Renal cortical epithelial cell (primary cell): ENCODE measurements around the gene KRT86. TPM values are rescaled to one million over a fixed set of nuclear protein-coding genes. Genes with fewer than 3 reads are reported as not detected.
A peak's percentile ranks its signal among the peaks of the same experiment; 100 is the strongest.

Experiments used
- DNase-seq: peaks from one replicate; pipeline ENCODE4 v3.0.0-alpha.2; 2011; ENCODE audit warnings: low read depth
- total RNA-seq: library from RNA; depleted of rRNA; stranded (reverse); fragments of >200 nt; gene quantifications from 2 replicates; pipeline ENCODE4 v1.2.3, GENCODE V29; 2014

KRT86 gene
- total RNA-seq, result 0.05 and 2.4 TPM in 2 replicates

GRCh38 chr12:52274521-52275120 lies at the start of gene KRT86:
Gene KRT86 (plus strand): TSS chr12:52274645. CDS start chr12:52301917, 27,272 bp downstream.
- no peak for DNase-seq

GRCh38 chr12:52225752-52226151 lies 48.7 kb upstream of the KRT86 start:
- no peak for DNase-seq

GRCh38 chr12:52226446-52226845 lies 48.0 kb upstream of the KRT86 start:
- DNase-seq, result no peak

GRCh38 chr12:52227606-52228166 lies 46.8 kb upstream of the KRT86 start:
- no peak for DNase-seq

- no peak for DNase-seq
Observed at GRCh38 chr12:52228366-52228765, 46.1 kb upstream of the KRT86 start.

GRCh38 chr12:52228931-52229330 lies 45.5 kb upstream of the KRT86 start:
- DNase-seq, result no peak

- DNase-seq, result no peak
Observed at GRCh38 chr12:52229836-52230343, 44.6 kb upstream of the KRT86 start.

GRCh38 chr12:52230364-52231281 lies 43.8 kb upstream of the KRT86 start:
- DNase-seq, result no peak

GRCh38 chr12:52231305-52232202 lies 42.9 kb upstream of the KRT86 start:
- DNase-seq, result peak; percentile 32

GRCh38 chr12:52232203-52232673 lies 42.2 kb upstream of the KRT86 start:
- DNase-seq, result no peak

- DNase-seq, result no peak
Observed at GRCh38 chr12:52232674-52233461, 41.6 kb upstream of the KRT86 start, which contains the start of gene KRT7. Gene KRT7 (plus strand): TSS chr12:52233243. CDS start chr12:52233297, 54 bp downstream.

GRCh38 chr12:52233462-52234207 lies 40.8 kb upstream of the KRT86 start:
- DNase-seq, result no peak

- DNase-seq, result no peak
Observed at GRCh38 chr12:52234223-52234810, 40.1 kb upstream of the KRT86 start.

- no peak for DNase-seq
Observed at GRCh38 chr12:52235001-52235764, 39.3 kb upstream of the KRT86 start.

GRCh38 chr12:52235822-52236361 lies 38.6 kb upstream of the KRT86 start:
- no peak for DNase-seq

GRCh38 chr12:52236386-52237050 lies 37.9 kb upstream of the KRT86 start:
- no peak for DNase-seq

GRCh38 chr12:52238207-52238840 lies 36.1 kb upstream of the KRT86 start:
- no peak for DNase-seq
